HG03442 (cell line): ENCODE results near the gene CDC14B.
"Not testable (repeated sequence)": the region's sequence is repeated elsewhere in the genome, so short reads cannot be mapped to it uniquely, and the experiment has no call there.

Experiments used
- ATAC-seq: cut with Tn5 transposase; IDR thresholded peaks from one replicate; pipeline ENCODE4 v1.9.1; 2021; ENCODE audit warnings: mild to moderate bottlenecking, moderate library complexity; ENCODE audit not compliant: unreplicated experiment

Gene CDC14B

GRCh38 chr9:96551403-96551802 is 68.2 kb downstream of the CDC14B start:
- ATAC-seq: no peak

GRCh38 chr9:96550659-96551058 is 69.0 kb downstream of the CDC14B start:
- no peak for ATAC-seq

- ATAC-seq: not testable (repeated sequence)
Measured at GRCh38 chr9:96543131-96543530, 76.5 kb downstream of the CDC14B start.

GRCh38 chr9:96540106-96540505 is 79.5 kb downstream of the CDC14B start:
- ATAC-seq: no peak

- ATAC-seq: no peak
Measured at GRCh38 chr9:96532173-96532572, 87.5 kb downstream of the CDC14B start.

GRCh38 chr9:96524764-96525163 is 94.9 kb downstream of the CDC14B start:
- ATAC-seq: no peak

- no peak for ATAC-seq
Measured at GRCh38 chr9:96524045-96524444, 95.6 kb downstream of the CDC14B start.

- no peak for ATAC-seq
Measured at GRCh38 chr9:96523374-96523773, 96.3 kb downstream of the CDC14B start.

- ATAC-seq: no peak
Measured at GRCh38 chr9:96522366-96522765, 97.3 kb downstream of the CDC14B start.

GRCh38 chr9:96519787-96520186 is 99.9 kb downstream of the CDC14B start:
- no peak for ATAC-seq

- ATAC-seq: no peak
Measured at GRCh38 chr9:96519095-96519494, 100.5 kb downstream of the CDC14B start.

GRCh38 chr9:96515621-96516470 is 103.8 kb downstream of the CDC14B start:
- ATAC-seq: no peak

- no peak for ATAC-seq
Measured at GRCh38 chr9:96514800-96515158, 104.9 kb downstream of the CDC14B start.

GRCh38 chr9:96514108-96514799 is 105.4 kb downstream of the CDC14B start:
- ATAC-seq: no peak

- no peak for ATAC-seq
Measured at GRCh38 chr9:96513622-96514021, 106.0 kb downstream of the CDC14B start.

GRCh38 chr9:96512240-96512639 is 107.4 kb downstream of the CDC14B start:
- ATAC-seq: no peak

- no peak for ATAC-seq
Measured at GRCh38 chr9:96510258-96510657, 109.4 kb downstream of the CDC14B start.

- no peak for ATAC-seq
Measured at GRCh38 chr9:96509848-96510247, 109.8 kb downstream of the CDC14B start.

- ATAC-seq: no peak
Measured at GRCh38 chr9:96509026-96509425, 110.6 kb downstream of the CDC14B start.

GRCh38 chr9:96508227-96508940 is 111.3 kb downstream of the CDC14B start:
- no peak for ATAC-seq

- no peak for ATAC-seq
Measured at GRCh38 chr9:96505316-96505991, 114.2 kb downstream of the CDC14B start.
